ENCODE results near the gene RAPGEF3.

RAPGEF3 gene

GRCh38 chr12:47769234-47770085, 10.8 kb upstream of the RAPGEF3 start:
- Histone ChIP-seq H3K79me2 (peaks cover 10% of the 10 kb centered on the region), H3K4me2 (ENCODE audit: low read length) (no peak overlapping the region), H3K9ac (no peak overlapping the region), H3K36me3 (ENCODE audit: control insufficient read depth, insufficient read depth, low read length) (no peaks in the 10 kb centered on the region), H3K27me3 (ENCODE audit: control insufficient read depth, insufficient read depth, low read length) (no peaks in the 10 kb centered on the region), H2AFZ (no peak overlapping the region), H3K9me3 (ENCODE audit: control insufficient read depth, low read length) (no peaks in the 10 kb centered on the region), H3K4me3 (ENCODE audit: low read depth, low read length) (no peak overlapping the region), H3K4me1 (peaks cover 16% of the 10 kb centered on the region), H3K27ac (peak overlapping the region; percentile 75)
- TF ChIP-seq CTCF (IDR thresholded peaks at IDR 0.05), result no peak

DNA sequence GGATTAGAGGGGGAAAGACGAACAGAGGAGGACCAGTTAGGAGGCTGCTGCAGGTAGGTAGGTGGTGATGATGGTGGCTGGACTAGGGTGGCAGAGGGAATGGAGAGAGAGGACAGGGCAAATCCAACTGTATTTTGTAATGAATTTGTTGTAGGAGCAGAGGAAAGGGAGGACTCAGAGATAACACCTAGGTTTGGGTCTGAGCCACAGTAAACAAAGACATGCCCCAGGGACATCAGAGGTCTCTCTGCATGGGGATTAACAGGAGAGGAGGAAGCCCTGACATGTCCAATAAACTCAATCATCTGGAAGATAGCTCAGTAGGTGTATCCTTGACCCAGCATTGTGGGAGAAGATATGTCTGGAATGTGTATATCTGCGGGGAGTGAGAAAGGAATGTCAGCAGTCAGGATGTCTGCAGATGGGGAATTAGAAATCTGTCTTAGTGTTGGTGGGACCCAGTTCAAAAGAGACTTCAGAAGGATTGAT, 9.7 kb upstream of the RAPGEF3 start:
- Histone ChIP-seq H3K4me3 (ENCODE audit: low read depth, low read length) (no peak overlapping the region), H3K9me3 (ENCODE audit: control insufficient read depth, low read length) (no peaks in the 10 kb centered on the region), H3K36me3 (ENCODE audit: control insufficient read depth, insufficient read depth, low read length) (no peaks in the 10 kb centered on the region), H3K4me1 (peaks cover 18% of the 10 kb centered on the region), H3K79me2 (peaks cover 4% of the 10 kb centered on the region), H3K27ac (peak overlapping the region; percentile 75), H2AFZ (no peak overlapping the region), H3K4me2 (ENCODE audit: low read length) (peak overlapping the region; percentile 42), H3K27me3 (ENCODE audit: control insufficient read depth, insufficient read depth, low read length) (no peaks in the 10 kb centered on the region), H3K9ac (no peak overlapping the region)
- TF ChIP-seq CTCF (IDR thresholded peaks at IDR 0.05), result no peak

DNA sequence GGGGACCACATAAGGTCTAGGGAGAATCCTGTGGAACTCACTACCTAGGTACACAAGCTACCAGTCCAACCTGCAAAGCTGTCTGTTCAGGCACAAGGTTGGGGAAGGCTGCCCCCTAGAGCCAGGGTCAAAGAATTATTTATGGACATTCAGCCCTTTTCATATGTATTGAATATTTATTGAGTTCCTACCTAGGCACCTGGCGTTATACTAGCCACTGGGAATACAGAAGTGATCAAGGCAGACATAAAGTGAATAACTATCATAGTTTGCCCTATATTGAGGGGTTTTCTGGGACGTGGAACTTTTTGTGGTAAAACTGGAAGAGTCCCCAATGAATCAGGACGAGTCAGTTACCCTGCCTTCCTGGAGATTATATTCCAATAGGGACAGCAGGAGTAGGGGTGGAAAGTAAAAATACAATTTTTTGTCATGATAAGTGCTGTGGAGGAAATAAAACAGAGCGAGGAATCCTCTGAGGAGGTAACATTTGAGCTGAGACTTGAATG, 8.6 kb upstream of the RAPGEF3 start:
- Histone ChIP-seq H3K9ac (no peak overlapping the region), H3K27me3 (ENCODE audit: control insufficient read depth, insufficient read depth, low read length) (no peaks in the 10 kb centered on the region), H3K4me3 (ENCODE audit: low read depth, low read length) (no peak overlapping the region), H2AFZ (no peak overlapping the region), H3K36me3 (ENCODE audit: control insufficient read depth, insufficient read depth, low read length) (no peaks in the 10 kb centered on the region), H3K79me2 (peaks cover 4% of the 10 kb centered on the region), H3K9me3 (ENCODE audit: control insufficient read depth, low read length) (no peaks in the 10 kb centered on the region), H3K27ac (no peak overlapping the region), H3K4me1 (peaks cover 29% of the 10 kb centered on the region), H3K4me2 (ENCODE audit: low read length) (no peak overlapping the region)
- peak; percentile 66 for TF ChIP-seq CTCF (IDR thresholded peaks at IDR 0.05)

GRCh38 chr12:47766502-47767215, 8.0 kb upstream of the RAPGEF3 start:
- Histone ChIP-seq H3K36me3 (ENCODE audit: control insufficient read depth, insufficient read depth, low read length) (no peaks in the 10 kb centered on the region), H3K4me1 (peaks cover 35% of the 10 kb centered on the region), H3K4me2 (ENCODE audit: low read length) (no peak overlapping the region), H3K79me2 (peaks cover 4% of the 10 kb centered on the region), H3K27me3 (ENCODE audit: control insufficient read depth, insufficient read depth, low read length) (no peaks in the 10 kb centered on the region), H3K9ac (no peak overlapping the region), H3K9me3 (ENCODE audit: control insufficient read depth, low read length) (no peaks in the 10 kb centered on the region), H3K27ac (no peak overlapping the region), H2AFZ (no peak overlapping the region), H3K4me3 (ENCODE audit: low read depth, low read length) (no peak overlapping the region)
- no peak for TF ChIP-seq CTCF (IDR thresholded peaks at IDR 0.05)

Data from parathyroid adenoma (tissue), 2 donors.